Putamen (tissue), 1 donor: ENCODE data around the gene PRKAG2.
"Not testable (repeated sequence)": the region's sequence is repeated elsewhere in the genome, so short reads cannot be mapped to it uniquely, and the experiment has no call there.

Experiments used
- DNase-seq: peaks from one replicate; pipeline ENCODE4 v3.0.0-alpha.2; 2016; ENCODE audit warnings: low spot score

Gene PRKAG2

DNA sequence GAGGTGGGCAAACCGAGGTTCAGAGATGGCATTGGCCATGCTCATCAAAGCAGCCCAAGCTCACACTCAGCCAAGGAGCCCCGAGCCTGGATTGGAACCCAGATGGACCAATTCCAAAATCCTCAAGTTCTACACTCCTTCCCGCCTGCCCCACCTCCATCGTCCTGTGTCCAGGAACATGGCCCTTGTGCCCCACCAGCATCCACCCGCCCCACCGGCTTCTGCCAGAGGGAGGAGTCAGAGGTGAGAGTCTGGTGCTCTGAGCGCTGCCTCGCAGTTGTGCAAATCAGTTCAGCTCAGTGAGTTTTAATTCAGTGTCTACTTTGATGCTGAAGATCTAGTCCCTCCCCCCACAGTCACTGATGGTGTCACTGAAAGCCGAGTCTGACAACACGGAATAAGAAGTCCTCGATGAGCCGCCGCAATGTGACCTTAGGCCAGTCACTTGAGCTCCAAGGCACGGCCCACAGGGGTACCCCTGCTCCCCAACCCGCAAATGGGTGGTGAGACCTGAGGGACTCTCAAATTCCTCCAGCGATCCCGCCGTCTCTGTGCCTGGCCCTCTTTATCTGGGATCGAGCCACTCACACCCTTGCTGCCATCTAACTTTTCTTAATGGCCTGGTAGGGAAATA is 26.3 kb downstream of the PRKAG2 start:
- DNase-seq, result no peak

DNA sequence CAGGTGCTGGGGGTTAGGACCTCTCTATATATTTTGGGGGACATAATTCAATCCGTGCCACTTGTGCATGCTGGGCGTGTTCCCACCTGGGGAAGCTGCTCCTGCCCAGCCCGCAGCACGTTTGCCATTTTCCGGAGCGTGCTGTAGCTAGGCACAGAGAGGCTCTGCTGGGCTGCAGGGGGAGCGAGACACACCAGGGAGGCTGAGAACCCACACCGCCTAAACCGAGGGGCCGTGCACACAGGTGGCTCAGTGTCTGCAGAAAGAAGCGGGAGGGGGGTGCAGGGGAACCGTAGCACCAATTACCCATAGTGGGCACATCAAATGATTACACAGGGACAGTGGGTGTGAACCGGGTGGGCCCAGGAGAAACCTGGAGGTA is 27.0 kb downstream of the PRKAG2 start:
- DNase-seq, result no peak

DNA sequence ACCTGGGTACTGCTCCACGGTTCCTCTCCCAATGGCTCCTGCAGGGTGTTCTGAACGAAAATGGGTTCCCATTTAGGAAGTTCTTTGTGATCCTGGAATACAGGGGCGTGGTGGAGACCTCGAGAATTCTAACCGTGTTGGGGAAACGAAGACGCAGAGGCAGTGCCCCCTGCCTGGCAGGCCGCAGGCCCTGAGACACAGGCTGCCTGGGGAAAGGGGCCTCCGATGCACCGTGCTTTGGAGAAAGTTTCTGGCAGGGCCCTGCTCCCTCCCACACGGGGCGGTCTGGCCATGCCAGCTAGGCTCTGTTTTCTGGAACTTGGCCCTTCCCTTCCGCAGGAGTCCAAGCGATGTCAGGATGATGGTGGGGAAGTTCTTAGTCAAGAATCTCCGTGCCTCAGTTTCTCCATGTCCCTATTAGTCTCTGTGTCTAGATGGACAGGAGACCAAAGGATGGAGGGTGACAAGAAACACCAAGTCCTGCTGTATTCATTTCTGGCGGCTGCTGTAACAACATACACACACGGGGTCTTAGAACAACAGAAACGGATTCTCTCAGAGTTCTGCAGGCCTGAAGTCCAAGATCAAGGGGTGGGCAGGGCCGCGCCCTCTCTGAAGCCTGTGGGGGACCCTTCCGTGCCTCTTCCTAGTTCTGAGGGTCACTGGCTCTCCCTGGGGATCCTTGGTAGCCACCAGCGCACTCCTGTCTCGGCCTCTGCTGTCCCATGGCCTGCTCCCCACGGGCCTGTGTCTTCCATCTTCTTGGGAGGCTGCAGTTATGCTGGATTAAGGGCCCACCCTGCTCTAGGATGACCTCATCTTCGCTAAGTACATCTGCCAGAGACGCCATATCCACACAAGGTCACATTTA is 27.7 kb downstream of the PRKAG2 start:
- DNase-seq, result no peak

DNA sequence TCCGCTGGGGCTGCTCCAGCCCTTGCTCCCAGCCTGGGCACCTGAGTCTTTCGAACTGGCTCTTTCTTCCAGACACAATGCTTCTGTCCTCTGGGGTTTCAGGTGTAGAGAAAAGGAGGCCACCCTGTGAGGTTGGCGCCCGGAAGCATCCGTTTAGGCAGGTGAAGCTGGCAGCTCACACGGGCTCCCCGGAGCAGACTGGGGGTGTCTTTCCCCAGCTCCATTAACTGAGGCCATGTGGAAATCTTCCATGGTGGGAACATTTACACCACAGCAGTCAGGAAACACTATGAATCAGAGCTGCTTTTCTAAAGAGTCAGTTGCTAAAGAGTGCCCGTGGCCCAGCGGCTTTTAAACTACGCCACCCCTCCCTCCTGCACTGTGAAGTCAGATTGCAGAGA is 29.2 kb downstream of the PRKAG2 start:
- DNase-seq, result no peak

DNA sequence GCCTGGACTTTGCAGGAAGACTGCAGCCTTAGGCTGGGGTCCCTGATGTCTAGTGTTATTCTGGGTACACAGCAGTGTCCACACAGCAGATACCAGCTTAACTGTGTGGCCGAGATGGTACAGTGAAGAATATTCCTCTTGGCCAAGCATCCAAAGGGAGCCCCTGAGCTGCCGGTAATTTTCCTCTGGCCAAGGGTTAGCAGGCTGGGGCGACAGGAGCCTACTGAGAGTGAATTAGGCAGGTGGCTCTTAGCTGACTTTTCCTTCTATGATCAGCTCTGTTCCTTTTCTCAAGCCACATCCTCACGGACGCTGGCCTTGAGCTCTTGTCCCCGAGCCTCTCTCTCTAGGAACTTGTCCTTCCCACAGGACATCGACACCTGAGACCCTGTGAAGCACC is 29.8 kb downstream of the PRKAG2 start:
- no peak for DNase-seq

DNA sequence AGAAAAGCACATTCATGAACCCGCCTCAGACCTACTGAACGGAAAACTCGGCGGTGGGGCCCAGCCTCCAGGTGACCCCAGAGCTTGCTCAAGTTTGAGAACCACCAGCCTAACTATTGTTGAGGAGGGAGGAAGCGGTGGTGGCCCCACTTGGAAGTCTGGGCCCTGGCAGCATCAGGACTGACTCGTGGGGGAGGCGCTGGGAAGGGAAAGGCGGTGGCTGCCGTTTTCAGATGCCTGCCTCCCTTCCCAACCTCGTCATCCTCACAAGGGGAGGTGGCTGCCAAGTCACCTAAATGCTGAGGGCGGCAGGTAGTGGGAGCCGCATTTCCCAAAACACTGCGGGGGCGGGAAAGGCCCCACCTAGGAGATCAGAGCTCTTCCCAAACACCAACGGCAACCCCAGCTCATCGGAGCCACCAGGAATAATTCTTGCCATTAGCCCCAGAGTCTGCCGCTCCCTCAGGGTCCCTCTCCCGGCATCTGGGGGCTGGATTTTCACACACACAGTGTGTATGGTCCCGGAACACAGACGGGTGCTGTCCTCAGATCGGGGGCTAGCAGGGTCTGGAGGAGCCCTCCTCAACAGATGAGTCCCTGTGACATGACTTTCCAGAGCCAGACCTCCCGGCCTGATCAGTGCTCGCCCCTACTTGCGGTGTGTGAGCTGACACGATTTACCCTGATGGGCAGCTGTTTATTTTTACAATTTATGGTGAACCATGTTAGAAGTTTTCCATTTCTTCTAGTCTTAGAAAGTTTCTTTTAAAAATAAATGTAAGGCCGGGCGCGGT is 31.3 kb downstream of the PRKAG2 start:
- peak; percentile 56 for DNase-seq

DNA sequence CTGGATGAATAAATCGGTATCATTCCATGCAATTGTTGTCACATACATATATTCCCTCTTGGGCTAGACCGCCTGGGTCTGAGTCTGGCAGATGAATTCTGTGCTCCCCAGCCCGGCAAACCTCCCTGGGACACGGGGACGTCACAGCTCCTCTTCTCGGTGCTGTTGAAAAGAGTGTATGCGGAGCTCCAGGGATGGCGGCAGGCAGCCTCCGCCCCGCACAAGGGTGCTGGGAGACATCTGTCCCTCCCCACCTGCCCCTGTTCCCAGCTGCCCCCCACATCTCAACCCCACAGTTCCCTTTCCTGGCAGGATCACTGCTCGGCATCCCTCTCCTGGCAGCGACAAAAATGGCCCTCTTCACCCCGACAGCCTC is 32.1 kb downstream of the PRKAG2 start:
- DNase-seq, result no peak

DNA sequence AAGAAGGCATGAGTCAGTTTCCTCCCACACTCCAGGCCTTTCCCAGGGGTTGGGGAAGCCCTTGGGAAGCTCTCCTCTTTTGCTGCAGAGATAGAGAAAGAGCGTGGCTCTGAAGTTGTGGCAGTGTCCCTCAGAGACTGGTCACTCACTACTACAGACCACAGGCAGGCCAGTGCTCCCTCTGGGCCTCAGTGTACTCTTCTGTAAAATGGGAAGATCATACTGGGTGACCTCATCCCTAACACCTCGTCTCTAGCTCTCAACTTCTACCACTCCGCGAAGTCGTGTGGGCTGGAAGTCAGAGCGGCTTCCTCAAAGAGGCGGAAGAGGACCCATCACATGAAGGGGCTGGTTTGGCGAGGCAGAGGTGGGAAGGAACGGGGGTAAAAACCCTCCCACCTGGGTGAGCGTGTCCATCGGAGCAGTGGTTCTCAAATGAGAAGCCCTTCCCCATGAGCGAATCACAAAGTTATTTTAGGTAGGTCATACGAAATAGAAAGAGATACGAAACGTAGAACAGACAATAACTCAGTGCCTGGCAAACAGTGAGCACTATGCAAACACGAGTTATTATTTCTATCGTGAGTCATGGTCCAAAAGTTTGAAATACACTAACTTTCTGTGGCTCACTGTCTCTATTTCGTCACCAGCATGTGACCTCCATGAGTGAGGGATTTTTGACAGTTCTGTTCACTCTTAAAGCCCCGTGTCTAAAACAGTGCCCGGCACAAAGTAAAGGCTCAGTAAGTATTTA is 32.7 kb downstream of the PRKAG2 start:
- no peak for DNase-seq

DNA sequence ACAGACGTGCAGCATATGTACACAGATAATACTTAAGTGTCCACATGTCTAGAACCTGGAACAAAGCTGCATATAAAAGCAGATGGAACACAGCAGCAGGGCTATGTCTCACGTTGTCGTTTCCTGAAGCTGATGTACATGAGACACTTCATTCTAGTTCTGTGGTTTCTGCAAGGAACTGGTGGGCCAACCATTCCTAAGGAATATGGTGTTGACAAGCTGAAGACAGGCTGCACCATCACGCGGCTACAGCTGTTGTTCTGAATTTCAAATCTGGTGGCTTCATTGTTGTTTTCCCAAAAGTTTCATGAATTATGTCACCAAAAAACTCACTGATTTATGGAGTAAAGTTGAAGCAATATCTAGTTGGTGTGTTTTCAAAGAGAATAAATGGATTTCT is 33.7 kb downstream of the PRKAG2 start:
- no peak for DNase-seq

DNA sequence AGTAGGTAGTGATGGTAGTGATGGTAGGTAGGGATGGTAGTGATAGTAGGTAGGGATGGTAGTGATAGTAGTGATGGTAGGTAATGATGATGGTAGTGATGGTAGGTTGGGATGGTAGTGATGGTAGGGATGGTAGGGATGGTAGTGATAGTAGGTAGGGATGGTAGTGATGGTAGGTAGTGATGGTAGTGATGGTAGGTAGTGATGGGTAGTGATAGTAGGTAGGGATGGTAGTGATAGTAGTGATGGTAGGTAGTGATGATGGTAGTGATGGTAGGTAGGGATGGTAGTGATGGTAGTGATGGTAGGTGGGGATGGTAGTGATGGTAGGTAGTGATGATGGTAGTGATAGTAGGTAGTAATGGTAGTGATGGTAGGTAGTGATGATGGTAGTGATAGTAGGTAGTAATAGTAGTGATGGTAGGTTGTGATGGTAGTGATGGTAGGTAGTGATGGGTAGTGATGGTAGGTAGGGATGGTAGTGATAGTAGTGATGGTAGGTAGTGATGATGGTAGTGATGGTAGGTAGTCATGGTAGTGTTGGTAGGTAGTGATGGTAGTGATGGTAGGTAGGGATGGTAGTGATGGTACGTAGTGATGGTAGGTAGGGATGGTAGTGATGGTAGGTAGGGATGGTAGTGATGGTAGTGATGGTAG is 35.4 kb downstream of the PRKAG2 start:
- DNase-seq, result not testable (repeated sequence)

DNA sequence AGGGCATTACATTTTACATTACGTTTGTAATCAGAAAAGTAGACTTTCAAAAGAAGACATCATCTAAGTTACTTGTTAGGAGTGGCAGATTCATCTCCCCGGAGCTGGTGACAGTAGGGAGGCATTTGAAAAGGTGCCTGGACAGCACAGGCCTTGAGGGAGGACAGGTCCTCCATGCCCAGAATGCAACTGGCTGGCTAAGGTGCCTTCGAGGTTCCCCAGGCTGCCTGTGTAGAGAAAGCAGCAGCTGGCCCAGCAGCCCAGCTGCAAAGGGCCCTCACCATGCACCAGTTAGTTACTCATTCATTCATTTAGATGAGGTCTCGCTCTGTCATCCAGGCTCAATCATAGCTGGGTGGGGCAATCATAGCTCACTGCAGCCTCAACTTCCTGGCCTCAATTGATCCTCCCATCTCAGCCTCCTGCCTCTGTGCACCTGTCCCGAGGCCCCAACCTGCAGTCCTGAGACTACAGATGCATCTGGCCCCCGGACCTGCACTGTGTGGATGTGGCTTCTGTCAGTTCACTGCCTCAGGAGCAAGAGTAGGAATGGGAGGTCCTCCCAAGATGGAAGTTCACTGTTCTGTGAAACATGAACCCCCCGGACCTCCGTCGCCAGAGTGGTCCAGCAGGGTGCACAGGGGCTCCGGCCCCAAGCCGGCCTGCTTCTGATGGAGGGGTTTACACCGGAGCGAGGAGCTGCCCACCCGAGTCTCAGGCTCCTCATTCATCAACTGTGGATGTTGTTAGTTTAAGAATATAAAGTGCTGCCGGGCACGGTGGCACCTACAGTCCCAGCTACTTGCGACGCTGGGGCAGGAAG is 36.6 kb downstream of the PRKAG2 start:
- no peak for DNase-seq

DNA sequence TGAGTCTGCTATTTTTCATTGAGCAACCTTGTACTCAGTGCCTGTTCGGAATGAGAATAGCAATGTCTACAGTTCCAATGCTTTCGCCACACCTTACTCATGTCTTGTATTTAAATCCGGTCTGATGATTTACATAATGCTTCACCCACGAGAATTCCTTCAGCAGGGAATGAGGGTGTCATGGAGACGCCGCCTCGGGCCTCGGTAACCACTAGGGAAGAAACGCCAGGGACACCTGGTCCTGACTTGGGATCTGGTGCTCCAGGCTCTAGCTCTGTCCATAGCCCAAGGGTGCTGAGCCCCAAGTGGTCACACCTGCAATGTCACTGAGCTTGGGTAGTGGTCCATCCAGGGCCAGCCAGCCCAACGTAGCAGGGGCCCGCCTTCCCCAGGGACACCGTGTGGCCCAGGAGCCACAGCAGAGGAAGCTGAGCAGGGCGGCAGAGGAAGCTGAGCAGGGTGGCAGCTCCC is 37.4 kb downstream of the PRKAG2 start:
- peak; percentile 39 for DNase-seq

DNA sequence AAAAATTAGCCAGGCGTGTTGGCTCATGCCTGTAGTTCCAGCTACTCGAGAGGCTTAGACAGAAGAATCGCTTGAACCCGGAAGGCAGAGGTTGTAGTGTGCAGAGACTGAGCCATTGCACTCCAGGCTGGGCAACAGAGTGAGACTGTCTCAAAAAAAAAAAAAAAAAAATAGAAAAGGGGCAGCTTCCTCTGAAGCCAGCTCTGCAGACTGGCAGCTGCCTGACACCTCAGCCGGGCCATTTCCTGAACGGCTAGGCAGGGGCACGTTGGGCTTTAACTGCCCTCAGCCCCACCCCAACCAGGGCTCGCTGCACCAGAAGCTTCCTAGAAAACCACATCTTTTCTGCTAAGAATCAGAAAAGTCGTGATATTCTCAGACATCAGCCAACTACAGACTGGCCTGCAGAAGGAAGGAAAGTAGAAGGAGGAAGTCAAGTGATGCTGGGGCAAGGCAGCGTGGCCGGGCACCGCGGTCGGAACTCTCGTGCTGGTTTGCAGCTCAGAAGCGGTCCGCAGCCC is 38.0 kb downstream of the PRKAG2 start:
- no peak for DNase-seq

DNA sequence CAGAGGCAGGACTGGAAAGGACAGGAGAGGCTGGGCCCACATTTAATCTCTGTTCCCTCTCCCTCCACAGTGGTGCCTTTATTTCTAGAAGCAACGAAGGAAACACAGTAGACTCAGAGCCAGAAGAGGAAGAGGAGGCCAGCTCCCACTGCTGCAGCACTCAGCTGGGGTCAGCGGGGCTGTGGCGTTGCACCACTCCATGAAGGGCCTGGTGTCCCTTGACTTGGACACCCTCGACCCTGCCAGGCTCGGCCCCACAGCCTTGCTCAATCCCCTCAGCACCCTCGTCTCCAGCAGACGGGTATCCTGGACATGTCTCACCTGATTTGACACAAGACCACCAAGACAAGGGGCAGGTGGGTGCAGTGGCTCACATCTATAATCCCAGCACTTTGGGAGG is 38.8 kb downstream of the PRKAG2 start:
- no peak for DNase-seq

DNA sequence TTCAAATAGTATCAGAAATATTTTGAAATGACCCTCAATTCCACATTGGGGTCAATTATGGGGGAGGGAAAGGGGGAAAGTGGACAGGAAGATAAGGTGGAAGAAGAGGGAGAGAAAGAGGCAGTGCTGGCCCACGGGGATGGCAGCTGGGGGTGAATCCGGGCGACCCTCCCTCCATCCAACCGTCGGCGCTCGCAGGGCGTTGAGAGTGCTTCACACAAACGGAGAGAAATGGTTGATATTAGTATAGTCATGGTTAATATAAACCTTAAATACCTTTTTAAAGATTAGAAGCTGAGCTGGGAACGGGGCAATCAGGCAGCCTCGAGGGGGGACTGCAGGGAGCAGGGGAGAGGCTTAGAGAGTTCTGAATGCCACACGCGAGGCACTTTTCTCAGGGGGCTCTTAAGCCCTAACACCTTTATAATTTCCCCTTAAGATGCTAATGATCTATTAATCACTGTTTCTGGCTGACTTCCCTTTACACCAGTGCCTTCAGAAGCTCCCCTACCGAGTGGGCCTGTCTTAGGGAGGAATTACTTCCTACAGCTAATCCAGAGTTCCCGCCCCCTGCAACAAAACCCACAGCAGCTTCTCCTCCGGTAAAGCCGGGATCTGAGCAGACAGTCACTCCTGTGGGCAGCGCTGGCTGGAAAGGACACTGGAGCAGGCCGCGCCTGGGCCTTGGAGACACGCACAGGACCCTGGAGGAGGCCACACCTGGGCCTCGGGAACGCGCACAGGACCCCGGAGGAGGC is 39.5 kb downstream of the PRKAG2 start:
- no peak for DNase-seq

DNA sequence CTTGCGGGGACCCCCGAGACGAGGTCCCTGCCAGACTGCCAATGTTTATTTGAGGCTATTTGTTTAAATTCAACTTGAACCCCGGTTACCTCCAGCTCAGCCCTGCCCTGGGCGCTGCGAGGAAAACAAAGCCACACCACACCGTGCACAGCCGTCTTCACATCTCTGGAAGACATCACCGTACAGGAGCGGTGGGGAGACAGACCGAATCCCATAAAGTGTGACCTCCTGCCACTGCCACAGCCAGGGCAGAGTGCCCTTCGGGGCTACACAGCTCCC is 40.0 kb downstream of the PRKAG2 start:
- no peak for DNase-seq

DNA sequence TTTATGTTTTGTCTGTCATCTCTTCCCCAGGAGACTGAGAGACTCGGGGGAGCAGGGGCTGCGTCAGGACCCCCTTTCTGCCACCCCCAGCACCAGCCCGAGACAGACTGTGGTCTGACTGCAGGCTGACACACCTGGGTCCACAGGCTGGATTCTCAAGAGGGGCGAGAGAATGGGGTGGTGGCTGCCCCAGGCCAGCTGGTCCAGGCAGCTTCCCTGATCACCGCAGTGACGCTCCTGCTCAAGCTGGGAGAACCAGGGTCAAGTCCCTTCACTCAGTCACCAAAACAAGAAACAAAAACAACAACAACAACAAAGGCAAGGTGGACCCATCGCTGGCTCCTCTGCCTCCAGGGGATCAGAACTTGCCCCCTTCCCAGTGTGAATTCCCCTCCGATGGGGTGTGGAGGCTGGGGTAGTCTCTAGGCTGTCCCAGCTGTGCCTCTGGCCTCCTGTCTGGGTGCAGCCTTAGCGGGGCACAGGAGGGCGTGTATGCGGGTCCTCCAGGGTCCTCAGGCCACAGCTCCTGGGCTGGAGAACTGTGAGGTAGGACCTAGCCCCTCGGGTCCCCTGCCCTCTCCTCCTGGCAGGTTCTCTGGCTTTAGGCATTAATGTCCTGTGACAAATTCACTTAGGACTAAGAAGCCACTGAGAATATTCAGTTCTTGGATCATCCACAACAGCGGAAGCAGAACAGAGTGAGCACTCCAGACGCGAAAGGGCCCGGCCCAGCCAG is 40.6 kb downstream of the PRKAG2 start:
- DNase-seq, result no peak

DNA sequence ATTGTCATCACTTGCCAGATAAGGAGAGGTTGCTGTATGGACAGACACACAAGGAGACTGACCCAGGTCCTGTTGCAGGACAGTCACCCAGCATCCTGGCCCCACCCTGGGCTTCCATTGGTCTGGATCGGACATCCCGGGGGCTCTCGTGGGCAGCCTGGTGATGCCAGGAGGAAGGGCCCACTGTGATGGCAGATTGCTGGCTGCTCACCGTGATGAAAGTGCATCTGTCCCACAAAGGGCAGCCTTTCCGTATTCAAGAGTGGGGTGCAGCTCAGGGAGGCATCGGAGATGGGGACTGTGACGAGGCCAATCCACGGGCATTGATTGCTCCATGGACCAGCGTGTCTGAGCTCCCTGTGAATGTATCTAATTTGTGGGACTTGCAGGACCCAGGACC is 41.3 kb downstream of the PRKAG2 start:
- no peak for DNase-seq
